A673 (cell line): ENCODE results near the gene PRKAR2A.

Experiments
- EZH2 ChIP-seq: fragments of 200-600 bp; sonication (generic); IDR thresholded peaks from 2 replicates; pipeline ENCODE4 v1.6.1; 2017; ENCODE audit warnings: borderline replicate concordance, low read depth, mild to moderate bottlenecking, mixed read lengths, antibody characterized with exemption, low read length; ENCODE audit not compliant: poor library complexity, severe bottlenecking
- TF ChIP-seq, protein P1 (sequence below): fragments of 300-800, 200-600 bp; sonication (generic); conservative IDR thresholded peaks from 2 replicates; pipeline ENCODE4 v1.5.1; 2017; ENCODE audit warnings: low read depth, mild to moderate bottlenecking, antibody characterized with exemption, low read length, moderate library complexity, mixed read lengths

GRCh38 chr3:48759071-48759470 lies 88.6 kb downstream of the PRKAR2A start:
- TF ChIP-seq, protein P1, sequence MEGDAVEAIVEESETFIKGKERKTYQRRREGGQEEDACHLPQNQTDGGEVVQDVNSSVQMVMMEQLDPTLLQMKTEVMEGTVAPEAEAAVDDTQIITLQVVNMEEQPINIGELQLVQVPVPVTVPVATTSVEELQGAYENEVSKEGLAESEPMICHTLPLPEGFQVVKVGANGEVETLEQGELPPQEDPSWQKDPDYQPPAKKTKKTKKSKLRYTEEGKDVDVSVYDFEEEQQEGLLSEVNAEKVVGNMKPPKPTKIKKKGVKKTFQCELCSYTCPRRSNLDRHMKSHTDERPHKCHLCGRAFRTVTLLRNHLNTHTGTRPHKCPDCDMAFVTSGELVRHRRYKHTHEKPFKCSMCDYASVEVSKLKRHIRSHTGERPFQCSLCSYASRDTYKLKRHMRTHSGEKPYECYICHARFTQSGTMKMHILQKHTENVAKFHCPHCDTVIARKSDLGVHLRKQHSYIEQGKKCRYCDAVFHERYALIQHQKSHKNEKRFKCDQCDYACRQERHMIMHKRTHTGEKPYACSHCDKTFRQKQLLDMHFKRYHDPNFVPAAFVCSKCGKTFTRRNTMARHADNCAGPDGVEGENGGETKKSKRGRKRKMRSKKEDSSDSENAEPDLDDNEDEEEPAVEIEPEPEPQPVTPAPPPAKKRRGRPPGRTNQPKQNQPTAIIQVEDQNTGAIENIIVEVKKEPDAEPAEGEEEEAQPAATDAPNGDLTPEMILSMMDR, result no peak
- TF ChIP-seq EZH2, result no peak
